GM21423 (cell line): ENCODE results near the gene ITIH4.
A peak's percentile ranks its signal among the peaks of the same experiment; 100 is the strongest.

Source experiments
- ATAC-seq: cut with Tn5 transposase; IDR thresholded peaks from one replicate; pipeline ENCODE4 v1.9.1; 2021; ENCODE audit warnings: mild to moderate bottlenecking, moderate library complexity; ENCODE audit not compliant: unreplicated experiment

ITIH4 gene

DNA sequence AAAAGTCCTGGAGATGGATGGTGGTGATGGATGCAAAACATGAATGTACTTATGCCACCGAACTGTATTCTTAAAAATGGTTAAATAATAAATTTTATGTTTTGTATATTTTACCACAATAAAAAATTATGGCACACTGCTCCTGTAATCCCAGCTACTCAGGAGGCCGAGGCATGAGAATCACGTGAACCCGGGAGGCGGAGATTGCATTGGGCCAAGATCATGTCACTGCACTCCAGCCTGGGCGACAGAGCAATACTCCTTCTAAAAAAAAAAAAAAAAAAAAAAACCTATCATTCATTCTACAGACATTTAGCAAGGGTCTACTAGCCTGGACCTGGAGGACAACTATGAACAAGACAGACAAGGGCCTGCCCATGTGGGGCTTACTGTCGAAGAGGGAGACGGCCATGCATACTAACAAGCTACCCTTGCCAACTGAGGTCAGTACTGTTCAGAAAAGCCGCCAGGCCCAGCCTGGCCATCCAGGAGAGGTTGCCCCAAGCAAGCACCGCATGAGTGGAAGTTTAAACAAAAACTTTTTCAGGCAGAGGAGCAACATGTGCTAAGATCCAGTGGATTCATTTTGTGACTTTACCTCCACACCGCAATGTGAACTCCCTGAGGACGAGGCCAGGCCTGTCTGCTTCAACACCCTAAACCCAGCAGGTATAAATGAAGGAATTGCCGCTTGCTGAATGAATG, 57.0 kb downstream of the ITIH4 start:
- ATAC-seq = no peak

DNA sequence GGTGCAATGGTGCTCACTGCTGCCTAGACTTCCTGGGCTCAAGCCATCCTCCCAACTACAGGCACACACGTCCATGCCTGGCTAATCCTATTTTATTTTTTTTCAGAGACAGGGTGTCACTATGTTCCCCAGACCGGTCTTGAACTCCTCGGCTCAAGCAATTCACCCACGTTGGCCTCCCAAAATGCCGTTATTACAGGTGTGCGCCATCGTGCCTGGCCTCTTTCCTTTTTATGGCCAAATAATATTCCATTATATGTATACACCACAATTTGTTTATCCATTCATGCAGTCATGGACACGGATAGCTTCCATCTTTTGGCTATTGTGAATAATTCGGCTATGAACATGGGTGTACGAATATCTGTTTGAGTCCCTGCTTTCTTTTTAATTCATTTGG, 58.8 kb downstream of the ITIH4 start:
- no peak for ATAC-seq

DNA sequence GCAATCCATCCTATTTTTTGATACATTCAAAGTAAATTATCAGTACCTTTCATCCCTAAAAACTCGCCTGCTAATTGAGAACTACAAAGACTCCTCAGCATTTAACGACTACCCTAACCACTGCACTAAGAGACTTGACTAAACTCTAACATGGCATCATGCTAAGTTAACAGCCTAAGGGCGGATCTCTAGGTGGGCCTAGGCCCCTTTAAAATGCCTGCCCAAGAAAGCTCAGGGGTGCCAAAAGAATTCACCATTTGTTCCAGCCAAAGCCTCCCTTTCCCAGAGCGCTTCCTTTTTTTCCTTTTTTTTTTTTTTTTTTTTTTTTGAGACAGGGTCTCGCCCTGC, 59.2 kb downstream of the ITIH4 start:
- ATAC-seq = no peak

DNA sequence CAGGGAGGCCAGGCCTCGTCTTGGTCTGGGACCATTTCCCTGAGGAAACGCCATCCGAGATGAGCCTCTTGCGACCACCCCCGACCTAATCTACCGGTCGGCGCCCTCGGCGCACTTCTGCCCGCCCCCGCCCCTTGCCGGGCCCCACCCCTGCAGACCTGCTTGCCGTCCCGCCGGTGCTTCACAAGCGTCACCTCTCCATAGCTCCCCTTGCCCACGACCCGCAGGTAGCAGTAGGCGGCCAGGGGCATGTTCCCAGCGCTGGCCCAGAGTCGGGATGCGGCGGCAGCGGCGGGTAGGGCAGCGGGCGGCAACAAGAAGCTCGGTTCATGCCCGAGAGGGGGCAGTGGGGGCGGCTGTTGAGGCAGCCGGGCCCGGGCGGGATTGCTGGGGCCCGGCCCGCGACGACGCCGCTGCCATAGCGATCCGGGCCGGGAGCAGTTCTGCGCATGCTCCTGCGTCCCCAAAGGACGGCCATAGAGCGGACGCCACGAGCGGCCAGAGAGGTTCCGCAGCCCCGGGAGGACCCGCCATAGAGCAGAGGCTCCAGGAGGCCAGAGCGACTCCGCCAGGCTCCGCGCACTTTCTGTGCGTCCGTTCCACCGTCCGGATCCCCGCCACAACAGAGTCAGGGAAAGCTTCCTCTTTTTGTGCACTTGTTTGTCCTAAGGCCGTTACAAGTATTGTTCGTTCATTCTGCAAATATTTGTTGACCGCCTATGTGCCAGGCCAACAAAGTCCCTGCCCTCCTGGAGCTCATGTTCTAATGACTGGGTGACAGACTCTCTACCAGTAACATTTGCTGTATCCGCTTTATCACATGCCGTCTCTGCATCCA, 59.8 kb downstream of the ITIH4 start, which contains the start of gene NEK4:
Gene NEK4 (minus strand): TSS at position 445 of the 838 bp plus-strand sequence. CDS start 194 bp downstream, at position 251.
- ATAC-seq = peak; percentile 95

DNA sequence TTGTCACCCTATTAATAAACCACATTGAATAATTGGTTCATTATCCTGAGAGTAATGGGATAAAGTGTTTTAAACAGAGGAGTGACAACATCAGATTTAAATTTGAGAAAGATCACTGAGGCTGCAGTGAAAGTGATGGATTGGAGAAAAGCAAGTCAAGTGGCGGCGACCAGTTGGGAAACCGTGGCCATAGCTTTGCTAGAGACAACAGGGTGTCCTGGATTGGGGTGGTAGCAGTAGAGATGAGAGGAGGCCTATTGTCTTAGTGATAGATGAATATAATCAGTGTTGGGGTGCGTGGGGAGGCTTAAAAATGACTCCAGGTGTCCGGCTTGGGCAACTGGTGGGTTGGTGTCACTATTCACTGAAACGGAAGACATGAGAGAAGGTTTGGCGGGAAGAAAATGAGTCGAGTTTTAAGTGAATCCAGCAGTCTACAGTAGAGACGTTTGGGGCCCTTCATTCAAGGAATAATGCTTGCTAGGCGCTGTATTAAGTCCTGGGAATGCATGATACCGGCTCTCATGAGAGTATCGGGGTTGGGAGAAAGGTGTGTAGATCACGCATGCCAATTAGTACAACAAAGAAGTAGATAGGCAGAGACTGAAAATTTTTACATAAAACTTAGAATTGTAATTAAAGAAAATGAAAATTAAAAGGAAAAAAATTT, 60.6 kb downstream of the ITIH4 start:
- ATAC-seq = no peak

DNA sequence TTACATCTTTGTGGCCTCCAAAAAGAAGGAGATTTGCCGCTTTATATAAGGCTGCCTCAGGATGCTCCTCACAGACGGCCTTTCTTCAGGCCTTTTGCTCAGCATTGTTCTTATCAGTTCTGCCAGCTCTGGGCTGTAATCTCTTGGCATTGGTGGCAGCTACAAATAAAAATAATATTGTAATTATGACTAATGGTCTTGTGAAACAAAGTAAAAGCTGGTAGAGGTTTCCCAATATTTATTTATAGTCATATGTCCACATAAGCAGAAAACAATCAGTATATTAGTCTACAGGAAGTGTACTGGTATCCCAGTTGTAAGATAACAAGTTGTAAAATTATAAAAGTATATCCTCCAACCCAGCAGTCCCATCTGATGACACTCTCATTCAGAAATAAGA, 67.0 kb downstream of the ITIH4 start:
- ATAC-seq = no peak
